ES-I3 (cell line): ENCODE data around the gene SYNE4.

ENCODE experiments used
- H3K36me3 ChIP-seq: 2 replicates; pipeline ENCODE4 v1.6.1; 2013; ENCODE audit warnings: mild to moderate bottlenecking, low read length, control low read depth, moderate library complexity; ENCODE audit not compliant: insufficient read depth
- H3K4me1 ChIP-seq: 2 replicates; pipeline ENCODE4 v1.6.1; 2013; ENCODE audit warnings: mild to moderate bottlenecking, control low read depth, low read length; ENCODE audit not compliant: insufficient read depth
- H3K9ac ChIP-seq: 2 replicates; pipeline ENCODE4 v1.6.1; 2013; ENCODE audit warnings: low read depth, mild to moderate bottlenecking, low read length, moderate library complexity
- H3K9me3 ChIP-seq: 2 replicates; pipeline ENCODE4 v1.6.1; 2013; ENCODE audit warnings: mild to moderate bottlenecking, low read length, moderate library complexity; ENCODE audit not compliant: control insufficient read depth, insufficient read depth

The SYNE4 gene

DNA sequence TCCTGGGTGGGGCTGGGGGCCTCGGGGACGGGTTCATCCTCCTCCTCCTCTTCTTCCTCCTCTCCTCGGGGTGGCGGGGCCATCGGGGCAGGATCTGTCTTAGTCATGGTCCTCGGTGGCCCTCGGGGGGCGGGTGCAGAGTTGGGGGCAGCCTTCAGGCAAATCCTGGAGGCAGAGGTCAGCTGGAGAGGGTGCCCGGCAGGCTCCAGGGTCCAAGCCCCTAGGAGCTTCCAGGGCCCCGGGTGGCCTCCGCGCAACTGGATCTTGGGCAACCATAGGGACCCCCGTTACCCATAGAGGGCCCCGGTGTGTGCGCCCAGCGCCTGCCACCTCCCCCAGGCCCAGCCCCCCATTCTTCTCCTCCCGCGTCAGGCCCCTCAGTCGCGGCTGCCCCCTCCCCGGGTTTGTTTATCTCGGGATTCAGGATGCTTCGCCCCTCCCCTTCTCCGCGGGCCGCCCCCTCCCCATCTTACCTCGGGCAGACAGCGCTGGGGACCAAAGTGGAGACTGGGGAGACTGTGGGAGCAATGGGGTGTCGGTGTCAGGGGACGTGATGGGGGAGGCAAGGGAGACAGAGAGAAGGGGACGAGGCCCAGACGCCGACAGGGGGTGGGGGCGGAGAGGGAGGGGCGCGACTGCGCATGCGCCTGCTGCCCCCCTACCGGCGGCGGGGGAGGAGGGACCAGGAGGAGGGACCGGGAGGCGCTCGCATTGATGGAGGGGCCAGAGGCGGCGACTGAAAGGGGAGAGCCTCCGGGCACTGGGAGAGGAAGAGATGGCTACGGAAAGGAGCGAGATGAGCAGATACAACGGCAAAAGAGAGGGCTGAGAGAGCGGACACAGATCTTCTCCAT, 23.9 kb upstream of the SYNE4 start, which contains the start of gene CLIP3:
TSS of gene CLIP3 (minus strand) at position 623 of the 854 bp plus-strand sequence. CDS start at position 107, 516 bp downstream.
- Histone ChIP-seq H3K4me1 (no peaks in the 10 kb centered on the region), H3K9me3 (no peaks in the 10 kb centered on the region), H3K36me3 (no peaks in the 10 kb centered on the region), H3K9ac (peak within 1 kb of the TSS; percentile 55; the same call in 1 of the 2 replicates)

- Histone ChIP-seq H3K9ac (no peak overlapping the region), H3K9me3 (no peaks in the 10 kb centered on the region), H3K4me1 (no peaks in the 10 kb centered on the region), H3K36me3 (no peaks in the 10 kb centered on the region)
These were observed 22.7 kb upstream of the SYNE4 start for GRCh38 chr19:36031308-36031707.

GRCh38 chr19:36030264-36031148, 21.9 kb upstream of the SYNE4 start:
- no peaks in the 10 kb centered on the region for H3K36me3 ChIP-seq
- no peak overlapping the region for H3K9ac ChIP-seq
- H3K9me3 ChIP-seq = no peaks in the 10 kb centered on the region
- H3K4me1 ChIP-seq = no peaks in the 10 kb centered on the region

DNA sequence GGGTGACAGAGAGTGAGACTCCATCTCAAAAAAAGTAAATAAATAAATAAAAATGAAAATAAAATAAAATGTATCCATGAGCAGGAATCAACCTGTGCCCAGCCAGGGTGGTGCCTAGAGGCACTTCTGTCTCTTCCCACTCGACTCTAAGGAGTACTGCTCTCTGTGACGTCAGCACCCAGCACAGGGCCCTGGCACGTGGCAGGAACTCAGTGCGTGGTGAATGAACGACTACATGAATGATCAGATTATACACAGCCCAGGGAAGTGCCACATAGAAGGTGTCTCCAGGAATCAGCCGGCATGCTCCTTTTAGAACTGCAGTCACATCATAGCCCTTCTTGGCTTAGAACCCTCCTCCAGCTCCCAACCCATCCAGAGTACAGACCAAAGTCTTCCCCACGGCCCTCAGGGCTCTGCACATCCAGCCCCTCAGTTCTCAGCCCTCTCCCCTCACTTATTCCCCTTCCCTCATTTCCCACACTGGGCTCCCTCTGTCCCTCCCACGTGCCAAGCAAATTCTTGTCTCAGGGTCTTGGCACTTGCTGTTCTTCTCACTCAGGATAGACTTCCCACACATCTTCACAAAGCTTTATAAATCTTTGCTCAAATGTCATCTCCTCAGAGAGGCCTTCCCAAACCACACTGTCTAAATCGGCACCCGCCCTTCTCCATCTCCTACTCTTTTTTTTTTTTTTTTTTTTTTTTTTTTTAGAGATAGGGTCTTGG, 19.9 kb upstream of the SYNE4 start:
- Histone ChIP-seq H3K9ac (no peak overlapping the region), H3K4me1 (no peaks in the 10 kb centered on the region), H3K36me3 (no peaks in the 10 kb centered on the region), H3K9me3 (no peaks in the 10 kb centered on the region)

DNA sequence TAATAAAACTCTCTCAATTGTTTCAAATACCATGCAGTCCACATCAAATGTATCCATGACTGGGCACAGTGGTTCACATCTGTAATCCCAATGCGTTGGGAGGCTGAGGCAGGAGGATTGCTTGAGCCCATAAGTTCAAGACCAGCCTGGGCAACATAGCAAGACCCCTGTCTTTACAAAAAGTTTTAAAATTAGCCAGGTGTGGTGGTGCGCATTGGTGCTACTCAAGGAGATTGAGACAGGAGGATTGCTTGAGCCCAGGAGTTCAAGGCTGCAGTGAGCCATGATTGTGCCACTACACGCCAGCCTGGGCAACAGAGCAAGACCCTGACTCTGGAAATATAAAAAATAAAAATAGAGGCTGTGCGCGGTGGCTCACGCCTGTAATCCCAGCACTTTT, 19.1 kb upstream of the SYNE4 start:
- no peaks in the 10 kb centered on the region for H3K36me3 ChIP-seq
- H3K9me3 ChIP-seq = no peaks in the 10 kb centered on the region
- H3K9ac ChIP-seq = no peak overlapping the region
- H3K4me1 ChIP-seq = no peaks in the 10 kb centered on the region

- Histone ChIP-seq H3K36me3 (no peaks in the 10 kb centered on the region), H3K9ac (no peak overlapping the region), H3K9me3 (no peaks in the 10 kb centered on the region)
These were observed 17.7 kb upstream of the SYNE4 start for GRCh38 chr19:36026091-36026876.

DNA sequence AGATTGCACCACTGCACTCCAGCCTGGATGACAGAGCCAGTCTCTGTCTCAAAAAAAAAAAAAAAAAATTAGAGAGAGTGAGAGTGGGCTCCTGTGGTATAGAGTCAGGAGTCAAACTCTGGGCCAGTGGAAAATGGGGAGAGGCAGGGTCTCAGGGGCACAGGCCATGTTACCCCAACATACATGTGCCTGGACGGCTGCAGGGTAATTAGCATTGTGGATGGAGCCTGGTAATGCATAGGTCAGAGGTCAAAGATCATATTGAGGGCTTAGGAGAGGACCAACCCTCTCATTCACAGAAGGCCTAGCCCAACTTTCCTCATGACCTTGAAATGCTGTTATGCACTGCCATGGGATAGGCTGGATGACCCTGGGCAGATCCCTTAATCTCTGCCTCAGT, 16.9 kb upstream of the SYNE4 start:
- Histone ChIP-seq H3K9me3 (no peaks in the 10 kb centered on the region), H3K36me3 (no peaks in the 10 kb centered on the region), H3K9ac (no peak overlapping the region), H3K4me1 (no peaks in the 10 kb centered on the region)

More at GRCh38 chr19:36026091-36026876, 17.7 kb upstream of the SYNE4 start:
- no peaks in the 10 kb centered on the region for H3K4me1 ChIP-seq

GRCh38 chr19:36023432-36023831, 14.8 kb upstream of the SYNE4 start:
- H3K9ac ChIP-seq = no peak overlapping the region
- no peaks in the 10 kb centered on the region for H3K36me3 ChIP-seq
- H3K4me1 ChIP-seq = no peaks in the 10 kb centered on the region
- no peaks in the 10 kb centered on the region for H3K9me3 ChIP-seq

DNA sequence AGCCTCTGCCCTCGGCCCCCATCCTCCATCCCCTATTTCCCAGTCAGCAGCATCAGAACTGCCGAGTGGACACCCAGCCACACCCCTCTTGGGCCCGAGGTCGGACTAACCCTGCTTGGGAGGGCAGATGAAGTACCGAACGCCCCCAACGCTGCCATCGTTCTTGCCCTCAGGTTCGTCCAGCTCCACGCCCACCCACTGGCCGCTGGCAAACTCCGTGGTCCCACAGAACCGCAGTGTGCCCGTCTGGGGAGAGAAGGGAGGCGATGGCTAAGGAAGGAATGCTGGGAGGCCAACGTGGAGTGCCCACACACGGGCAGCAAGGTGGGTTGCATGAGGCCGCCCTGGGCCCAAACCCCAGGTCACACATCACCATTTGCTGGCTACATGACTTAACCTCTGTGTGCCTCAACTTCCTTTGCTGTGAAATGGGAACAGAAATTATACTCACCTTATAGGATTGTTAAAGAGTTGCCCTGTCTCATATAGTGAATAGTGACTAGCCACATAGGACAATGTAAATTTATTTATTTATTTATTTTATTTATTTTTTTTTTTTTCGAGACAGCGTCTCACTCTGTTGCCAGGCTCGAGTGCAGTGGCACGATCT, 10.6 kb upstream of the SYNE4 start:
- no peaks in the 10 kb centered on the region for H3K36me3 ChIP-seq
- H3K9me3 ChIP-seq = no peaks in the 10 kb centered on the region
- no peak overlapping the region for H3K9ac ChIP-seq
- no peaks in the 10 kb centered on the region for H3K4me1 ChIP-seq

GRCh38 chr19:36014012-36014924, 5.7 kb upstream of the SYNE4 start, which contains the start of gene ALKBH6:
ALKBH6 (minus strand) TSS chr19:36014213; CDS start chr19:36013397, 816 bp downstream.
- Histone ChIP-seq H3K9ac (peak within 1 kb of the TSS; percentile 88), H3K9me3 (no peaks in the 10 kb centered on the region), H3K4me1 (no peaks in the 10 kb centered on the region), H3K36me3 (no peaks in the 10 kb centered on the region)

DNA sequence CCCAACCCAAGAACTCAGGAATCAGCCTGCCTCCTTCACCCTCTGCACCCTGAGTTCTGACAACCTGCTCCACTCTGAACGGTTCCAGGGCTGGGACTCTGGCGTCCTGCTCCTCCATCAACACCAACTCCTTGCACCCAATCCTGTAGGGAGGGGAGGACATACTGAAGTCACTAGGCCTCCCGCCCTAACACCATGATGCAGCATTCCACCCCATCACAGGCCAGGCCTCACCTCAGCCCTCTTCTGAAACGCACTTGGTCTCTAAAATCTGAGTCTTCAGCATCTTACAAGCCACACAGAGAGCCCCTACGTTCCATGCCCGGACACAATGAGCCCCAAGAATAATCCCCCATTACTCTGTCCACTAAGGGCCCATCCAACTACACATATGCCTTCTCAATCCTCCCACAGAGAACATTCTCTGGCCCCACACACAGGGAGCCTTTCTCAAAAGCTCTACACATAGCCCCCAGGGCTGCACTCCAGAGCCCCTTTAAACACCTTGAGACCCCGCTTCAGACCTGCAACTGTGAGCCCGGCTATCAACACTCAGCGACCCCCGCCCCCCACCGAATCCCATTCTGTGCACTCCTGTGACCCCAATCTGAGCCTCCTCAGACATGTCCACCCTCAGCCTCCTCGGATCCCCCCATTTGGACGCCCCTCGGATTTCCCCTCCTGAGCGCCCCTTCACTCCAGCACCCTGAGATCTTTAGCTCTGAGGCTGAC, 4.8 kb upstream of the SYNE4 start:
- Histone ChIP-seq H3K4me1 (no peaks in the 10 kb centered on the region), H3K36me3 (no peaks in the 10 kb centered on the region), H3K9me3 (no peaks in the 10 kb centered on the region)

GRCh38 chr19:36010402-36010801, 1.8 kb upstream of the SYNE4 start:
- Histone ChIP-seq H3K4me1 (no peaks in the 10 kb centered on the region; the same call in 1 of the 2 replicates), H3K9me3 (no peaks in the 10 kb centered on the region), H3K9ac (no peak overlapping the region)

More for the DNA sequence above, 4.8 kb upstream of the SYNE4 start:
- H3K9ac ChIP-seq = peak overlapping the region; percentile 88

More at GRCh38 chr19:36010402-36010801, 1.8 kb upstream of the SYNE4 start:
- H3K36me3 ChIP-seq = no peaks in the 10 kb centered on the region
